ENCODE measurements around the gene KCTD16.

- TF ChIP-seq SUZ12 (IDR thresholded peaks at IDR 0.05) (no peak), SP1 (IDR thresholded peaks at IDR 0.05) (no peak), NFRKB (IDR thresholded peaks at IDR 0.05) (no peak), BHLHE40 (IDR thresholded peaks at IDR 0.05; ENCODE audit: borderline replicate concordance) (no peak), HDGF (IDR thresholded peaks at IDR 0.05; ENCODE audit: borderline replicate concordance) (no peak), TARDBP (IDR thresholded peaks at IDR 0.05) (no peak), LEF1 (IDR thresholded peaks at IDR 0.05; ENCODE audit: borderline replicate concordance) (no peak)
These were observed 77.3 kb downstream of the KCTD16 start for GRCh38 chr5:144248015-144248414.
